MM.1S (cell line): ENCODE measurements around the gene LRRC38.

Experiments
- DNase-seq: peaks from one replicate; pipeline ENCODE4 v3.0.0-alpha.2; 2015
- H2AFZ ChIP-seq: fragments of 300-600 bp; sonication (generic); 2 replicates; pipeline ENCODE4 v1.6.0; 2016; ENCODE audit warnings: antibody characterized with exemption, low read length
- H3F3A ChIP-seq: fragments of 300-600 bp; sonication (generic); 2 replicates; pipeline ENCODE4 v1.6.1; 2016; ENCODE audit warnings: mild to moderate bottlenecking, antibody characterized with exemption, low read length, moderate library complexity, mixed read lengths; ENCODE audit not compliant: insufficient read depth
- H3K27ac ChIP-seq: fragments of 300-600 bp; sonication (generic); 2 replicates; pipeline ENCODE4 v1.5.1; 2016; ENCODE audit warnings: mild to moderate bottlenecking, low read length
- H3K27me3 ChIP-seq: fragments of 300-600 bp; sonication (generic); replicated peaks from 2 replicates; pipeline ENCODE4 v1.6.0; 2016; ENCODE audit warnings: low read length; ENCODE audit not compliant: insufficient read depth
- H3K36me3 ChIP-seq: fragments of 300-600 bp; sonication (generic); replicated peaks from 2 replicates; pipeline ENCODE4 v1.6.1; 2016; ENCODE audit warnings: mild to moderate bottlenecking, low read length, mixed read lengths; ENCODE audit not compliant: insufficient read depth
- H3K4me1 ChIP-seq: fragments of 300-600 bp; sonication (generic); 2 replicates; pipeline ENCODE4 v1.6.1; 2016; ENCODE audit warnings: low read length, mixed read lengths
- H3K4me2 ChIP-seq: fragments of 300-600 bp; sonication (generic); 2 replicates; pipeline ENCODE4 v1.6.0; 2016; ENCODE audit warnings: low read depth, low read length
- H3K4me3 ChIP-seq: fragments of 300-600 bp; sonication (generic); 2 replicates; pipeline ENCODE4 v1.5.1; 2016; ENCODE audit warnings: low read length, mixed read lengths
- H3K79me2 ChIP-seq: fragments of 300-600 bp; sonication (generic); 2 replicates; pipeline ENCODE4 v1.6.1; 2016; ENCODE audit warnings: mixed run types, low read length, mixed read lengths
- H3K9ac ChIP-seq: fragments of 300-600 bp; sonication (generic); 2 replicates; pipeline ENCODE4 v1.6.1; 2016; ENCODE audit warnings: low read length, mixed read lengths
- H3K9me2 ChIP-seq: fragments of 300-600 bp; sonication (generic); replicated peaks from 2 replicates; pipeline ENCODE4 v1.6.1; 2016; ENCODE audit warnings: mild to moderate bottlenecking, low read length, mixed read lengths; ENCODE audit not compliant: insufficient read depth
- H3K9me3 ChIP-seq: fragments of 300-600 bp; sonication (generic); replicated peaks from 2 replicates; pipeline ENCODE4 v1.6.1; 2016; ENCODE audit warnings: mild to moderate bottlenecking, low read length, mixed read lengths; ENCODE audit not compliant: insufficient read depth
- H4K20me1 ChIP-seq: fragments of 300-600 bp; sonication (generic); 2 replicates; pipeline ENCODE4 v1.6.1; 2016; ENCODE audit warnings: mild to moderate bottlenecking, low read length, moderate library complexity, mixed read lengths; ENCODE audit not compliant: insufficient read depth
- EZH2 ChIP-seq: fragments of 300-600 bp; sonication (generic); optimal IDR thresholded peaks from 2 replicates; pipeline ENCODE3; 2017; ENCODE audit warnings: low read depth, mild to moderate bottlenecking, antibody characterized with exemption, low read length, mixed read lengths
- EZH2phosphoT487 ChIP-seq: fragments of 300-600 bp; sonication (generic); IDR thresholded peaks from 2 replicates; pipeline ENCODE4 v1.6.1; 2018; ENCODE audit warnings: antibody characterized with exemption, low read length
- TF ChIP-seq, protein P1 (sequence below): fragments of 300-600 bp; sonication (generic); IDR thresholded peaks from 2 replicates; pipeline ENCODE4 v1.5.1; 2016; ENCODE audit warnings: antibody characterized with exemption, low read length, mixed read lengths

Gene LRRC38

DNA sequence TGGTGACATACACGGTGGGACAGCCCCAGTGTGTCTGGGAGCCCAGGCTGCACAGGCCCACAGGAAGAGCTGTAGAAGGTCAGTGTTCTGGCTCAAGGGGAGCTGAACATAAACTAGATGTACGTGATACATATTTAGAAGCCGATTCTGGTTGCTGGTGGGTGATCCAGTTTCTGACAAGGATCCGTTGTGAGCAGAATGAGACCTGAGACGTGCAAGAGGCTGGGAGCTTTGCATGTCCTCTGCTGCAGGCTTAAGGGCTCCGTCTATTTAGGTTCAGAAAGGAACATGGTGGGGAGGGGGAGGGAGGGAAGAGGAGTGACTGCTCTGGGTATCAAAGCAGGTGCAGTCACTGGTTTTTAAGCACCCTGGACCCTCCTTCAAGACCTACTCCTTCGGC is 18.6 kb downstream of the LRRC38 start:
- no peak overlapping the region for H3K27ac ChIP-seq
- no peaks in the 10 kb centered on the region for H3K9me2 ChIP-seq
- no peaks in the 10 kb centered on the region for H3K36me3 ChIP-seq
- no peak overlapping the region for H2AFZ ChIP-seq
- no peak overlapping the region for H3K9ac ChIP-seq
- H3K9me3 ChIP-seq = no peaks in the 10 kb centered on the region
- H3F3A ChIP-seq = peaks cover 11% of the 10 kb centered on the region; the same call in 1 of the 2 replicates
- H3K4me3 ChIP-seq = no peak overlapping the region
- peaks cover 21% of the 10 kb centered on the region for H3K4me1 ChIP-seq
- no peak overlapping the region for H3K4me2 ChIP-seq
- no peaks in the 10 kb centered on the region for H3K27me3 ChIP-seq
- no peak for TF ChIP-seq EZH2
- TF ChIP-seq, protein P1, sequence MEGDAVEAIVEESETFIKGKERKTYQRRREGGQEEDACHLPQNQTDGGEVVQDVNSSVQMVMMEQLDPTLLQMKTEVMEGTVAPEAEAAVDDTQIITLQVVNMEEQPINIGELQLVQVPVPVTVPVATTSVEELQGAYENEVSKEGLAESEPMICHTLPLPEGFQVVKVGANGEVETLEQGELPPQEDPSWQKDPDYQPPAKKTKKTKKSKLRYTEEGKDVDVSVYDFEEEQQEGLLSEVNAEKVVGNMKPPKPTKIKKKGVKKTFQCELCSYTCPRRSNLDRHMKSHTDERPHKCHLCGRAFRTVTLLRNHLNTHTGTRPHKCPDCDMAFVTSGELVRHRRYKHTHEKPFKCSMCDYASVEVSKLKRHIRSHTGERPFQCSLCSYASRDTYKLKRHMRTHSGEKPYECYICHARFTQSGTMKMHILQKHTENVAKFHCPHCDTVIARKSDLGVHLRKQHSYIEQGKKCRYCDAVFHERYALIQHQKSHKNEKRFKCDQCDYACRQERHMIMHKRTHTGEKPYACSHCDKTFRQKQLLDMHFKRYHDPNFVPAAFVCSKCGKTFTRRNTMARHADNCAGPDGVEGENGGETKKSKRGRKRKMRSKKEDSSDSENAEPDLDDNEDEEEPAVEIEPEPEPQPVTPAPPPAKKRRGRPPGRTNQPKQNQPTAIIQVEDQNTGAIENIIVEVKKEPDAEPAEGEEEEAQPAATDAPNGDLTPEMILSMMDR = no peak
- TF ChIP-seq EZH2phosphoT487 = no peak
- no peaks in the 10 kb centered on the region for H3K79me2 ChIP-seq
- H4K20me1 ChIP-seq = no peaks in the 10 kb centered on the region
- DNase-seq = no peak

DNA sequence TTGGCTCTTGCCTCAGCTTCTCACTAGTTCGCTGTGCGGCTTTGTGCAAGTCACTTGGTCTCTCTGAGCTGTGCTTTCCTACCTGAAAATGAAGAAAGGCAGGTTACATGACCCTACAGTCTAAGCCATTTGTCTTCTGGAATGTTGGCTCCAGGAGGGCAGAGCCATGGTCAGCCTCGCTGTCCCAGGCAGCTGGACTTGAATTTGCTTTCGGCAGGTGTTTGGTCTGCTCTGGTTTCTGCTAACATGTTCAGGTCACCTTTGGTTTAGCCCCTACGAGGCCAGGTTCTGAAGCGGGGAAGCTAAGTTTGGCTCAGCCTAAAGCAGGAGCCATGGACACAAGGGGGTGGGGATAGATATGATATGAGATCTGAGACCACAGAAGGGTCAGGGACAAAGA is 19.1 kb downstream of the LRRC38 start:
- DNase-seq = no peak
- Histone ChIP-seq H4K20me1 (no peaks in the 10 kb centered on the region), H3K9ac (no peak overlapping the region), H2AFZ (no peak overlapping the region), H3K27me3 (no peaks in the 10 kb centered on the region), H3K9me3 (no peaks in the 10 kb centered on the region), H3K36me3 (no peaks in the 10 kb centered on the region), H3K4me2 (no peak overlapping the region), H3K4me3 (no peak overlapping the region), H3F3A (peaks cover 11% of the 10 kb centered on the region; the same call in 1 of the 2 replicates), H3K27ac (no peak overlapping the region), H3K9me2 (no peaks in the 10 kb centered on the region), H3K79me2 (no peaks in the 10 kb centered on the region), H3K4me1 (peaks cover 19% of the 10 kb centered on the region)
- TF ChIP-seq EZH2phosphoT487 (no peak), EZH2 (no peak)
- TF ChIP-seq, protein P1 = no peak

DNA sequence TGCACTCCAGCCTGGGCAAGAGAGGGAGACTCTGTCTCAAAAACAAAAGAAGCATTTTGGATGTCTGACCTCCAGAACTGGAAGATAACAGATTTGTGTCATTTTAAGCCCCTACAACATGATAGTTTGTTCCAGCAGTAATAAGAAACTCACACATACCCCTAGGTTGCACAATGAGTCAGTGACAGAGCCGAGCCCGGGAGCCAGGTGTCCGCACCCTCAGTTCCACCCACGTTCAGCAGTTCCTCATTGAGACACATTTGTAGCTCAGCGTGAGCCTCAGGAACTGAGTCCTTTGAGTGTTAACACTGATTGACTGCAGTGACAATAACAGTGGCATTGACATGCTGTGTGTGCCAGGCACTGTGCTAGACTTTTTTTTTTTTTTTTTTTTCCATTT is 19.8 kb downstream of the LRRC38 start:
- Histone ChIP-seq H2AFZ (no peak overlapping the region), H3K27ac (no peak overlapping the region), H3K9me2 (no peaks in the 10 kb centered on the region), H3K79me2 (no peaks in the 10 kb centered on the region), H3K4me3 (no peak overlapping the region), H3F3A (peaks cover 11% of the 10 kb centered on the region; the same call in 1 of the 2 replicates), H3K27me3 (no peaks in the 10 kb centered on the region), H3K4me2 (no peak overlapping the region), H4K20me1 (no peaks in the 10 kb centered on the region), H3K9me3 (no peaks in the 10 kb centered on the region), H3K36me3 (no peaks in the 10 kb centered on the region), H3K4me1 (peaks cover 12% of the 10 kb centered on the region), H3K9ac (no peak overlapping the region)
- DNase-seq = no peak
- TF ChIP-seq EZH2 = no peak
- TF ChIP-seq EZH2phosphoT487 = no peak
- TF ChIP-seq, protein P1 = no peak
